Stimulated activated CD8-positive, alpha-beta memory T cell treated with anti-CD3 and anti-CD28 coated beads, Interleukin-4, amount 100 ng/mL, for 1 hour (primary cell): Measurements from ENCODE around the gene MRPL37.
"Not testable (repeated sequence)": the region's sequence is repeated elsewhere in the genome, so short reads cannot be mapped to it uniquely, and the experiment has no call there.

Experiments
- DNase-seq, 2 donors: peaks; one replicate each; pipeline ENCODE4 v3.0.0-alpha.2; 2020; ENCODE audit warnings: low read depth in 2 of 2, low spot score in 1 of 2

Gene MRPL37

GRCh38 chr1:54218883-54219687 is 19.1 kb downstream of the MRPL37 start:
- DNase-seq = no peak

DNA sequence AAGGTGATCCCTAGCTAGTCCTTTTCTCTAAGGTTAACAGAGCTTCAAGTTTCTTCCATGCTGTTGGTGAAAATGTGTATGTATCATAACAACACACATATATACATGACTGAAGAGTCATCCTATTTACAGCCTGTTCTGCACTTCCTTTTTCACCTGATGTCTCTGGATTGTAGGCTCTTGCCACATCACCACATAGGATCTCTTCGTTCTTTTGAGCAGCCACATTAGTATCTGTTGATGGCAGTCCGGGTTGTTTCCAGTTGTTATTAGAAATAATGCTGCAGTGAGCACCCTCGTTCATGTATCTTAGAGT is 19.7 kb downstream of the MRPL37 start:
- DNase-seq = no peak

- DNase-seq = no peak
Measured at GRCh38 chr1:54220004-54220811, 20.2 kb downstream of the MRPL37 start.

DNA sequence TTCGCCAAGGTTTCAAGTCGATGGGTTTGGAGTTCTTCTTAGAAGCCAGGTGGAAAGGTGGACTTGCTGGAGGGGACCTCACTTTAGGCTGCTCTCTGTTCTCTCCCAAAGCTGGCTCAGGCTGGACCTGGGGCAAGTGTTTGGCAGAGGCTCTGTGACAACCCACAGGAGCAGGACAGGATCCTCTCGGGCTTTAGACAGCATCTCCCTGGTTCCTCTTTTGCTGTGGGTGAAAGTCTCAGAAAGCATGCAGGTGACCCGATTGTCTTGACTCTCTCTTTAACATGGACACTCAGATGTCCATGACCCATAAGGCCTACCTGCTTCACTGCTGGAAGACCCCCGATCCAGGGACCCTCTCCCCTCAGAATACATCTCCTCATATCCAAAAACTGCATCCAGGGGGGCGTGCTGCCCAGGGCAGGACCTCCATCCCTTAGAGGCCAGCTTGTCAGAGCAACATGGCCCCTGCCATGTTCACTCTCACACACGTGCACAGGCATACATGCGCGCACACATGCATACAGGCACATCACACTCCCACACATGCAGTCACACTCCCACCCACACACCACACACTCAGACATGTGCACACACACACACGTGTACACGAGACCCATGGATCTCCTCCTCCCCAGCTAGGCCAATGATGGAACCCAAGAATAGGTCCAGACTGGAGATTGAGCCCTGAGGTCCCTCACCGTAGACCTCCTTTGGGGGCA is 21.3 kb downstream of the MRPL37 start:
- DNase-seq = no peak

- DNase-seq = no peak
Measured at GRCh38 chr1:54221867-54222484, 22.0 kb downstream of the MRPL37 start.

GRCh38 chr1:54222711-54223110 is 22.7 kb downstream of the MRPL37 start:
- DNase-seq = no peak

- no peak for DNase-seq
Measured at GRCh38 chr1:54223441-54224202, 23.7 kb downstream of the MRPL37 start.

DNA sequence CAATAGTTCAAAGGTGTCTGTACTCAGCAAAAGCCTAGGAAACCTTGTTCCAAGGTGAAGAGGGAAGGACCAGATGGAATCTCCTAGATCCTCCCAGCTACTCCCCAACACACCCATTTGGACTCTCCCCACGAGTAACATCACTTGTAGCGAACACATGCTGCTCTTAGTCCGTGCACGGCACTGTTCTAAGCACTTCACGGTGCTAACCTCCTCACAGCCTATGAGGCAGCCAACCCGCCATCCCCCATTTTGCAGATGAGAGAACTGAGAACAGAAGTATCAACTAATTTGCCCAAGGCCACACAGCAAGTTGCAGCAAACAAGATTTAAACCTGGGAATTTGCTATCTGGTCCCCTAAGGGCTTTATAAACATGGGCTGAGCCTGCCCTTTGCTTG is 24.3 kb downstream of the MRPL37 start:
- no peak for DNase-seq

DNA sequence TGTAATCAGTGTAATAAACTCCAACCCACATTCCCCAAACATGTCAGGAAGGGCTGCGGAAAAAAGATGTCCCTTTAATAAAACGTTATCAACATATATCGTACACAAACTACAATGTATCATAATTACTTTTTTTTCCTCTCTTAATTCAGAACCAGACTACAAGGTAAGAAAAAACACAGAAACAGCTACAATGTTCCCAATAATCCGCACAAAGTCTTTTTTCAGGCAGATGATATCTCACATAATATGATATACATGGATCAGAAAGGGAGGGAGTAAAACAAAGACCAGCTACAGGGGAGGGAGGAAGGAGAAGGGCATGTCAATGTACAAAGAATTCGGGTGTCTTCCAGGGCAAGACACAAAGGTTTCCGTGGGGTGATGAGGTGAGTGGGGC is 25.4 kb downstream of the MRPL37 start:
- DNase-seq = no peak

- no peak for DNase-seq
Measured at GRCh38 chr1:54225986-54226559, 26.1 kb downstream of the MRPL37 start.

DNA sequence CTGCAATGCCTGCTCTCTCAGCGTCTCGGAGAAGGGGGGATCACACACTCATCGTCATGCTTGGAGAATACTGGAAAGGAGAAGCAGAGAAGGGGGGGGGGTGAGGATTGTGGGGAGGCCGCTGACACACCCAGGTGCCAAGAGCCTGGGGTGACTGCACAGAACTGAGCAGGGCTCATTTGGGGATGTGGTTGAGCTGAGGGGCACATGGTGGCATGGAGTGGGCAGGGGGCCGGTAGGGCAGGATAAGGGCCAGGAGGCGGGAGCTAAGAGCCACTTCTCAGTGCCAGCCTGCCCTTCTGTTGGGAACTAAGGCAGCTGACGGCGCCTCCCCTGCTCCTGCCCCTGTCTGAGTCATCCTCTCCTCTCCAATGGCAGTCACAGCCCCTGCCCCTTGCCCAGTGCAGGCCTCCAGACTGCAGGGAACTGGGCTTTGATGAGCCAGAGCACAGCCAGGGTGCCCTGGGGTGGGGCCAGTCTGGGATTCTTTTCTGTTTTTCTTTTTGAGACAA is 27.2 kb downstream of the MRPL37 start:
- no peak for DNase-seq

DNA sequence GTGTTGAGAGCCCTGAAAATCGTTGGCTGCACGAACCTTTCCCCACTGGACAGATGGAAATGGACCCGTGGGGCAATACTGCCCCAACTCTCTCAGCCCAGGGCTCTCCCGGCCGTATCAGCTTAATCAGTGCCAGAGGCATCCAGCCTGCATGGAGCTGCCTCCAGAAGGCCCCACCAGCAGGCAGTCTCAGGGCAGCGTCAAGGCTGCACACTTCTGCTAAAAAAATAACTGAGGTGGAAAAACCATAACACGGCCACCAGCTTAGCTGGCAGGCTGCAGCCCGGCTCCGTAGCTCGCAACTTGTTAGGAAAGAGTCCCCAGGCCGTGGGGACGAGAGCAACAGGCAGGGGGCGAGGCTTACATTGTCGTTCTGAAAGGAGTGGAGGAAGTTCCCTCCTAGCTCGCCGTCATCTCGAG is 27.9 kb downstream of the MRPL37 start:
- DNase-seq = no peak

DNA sequence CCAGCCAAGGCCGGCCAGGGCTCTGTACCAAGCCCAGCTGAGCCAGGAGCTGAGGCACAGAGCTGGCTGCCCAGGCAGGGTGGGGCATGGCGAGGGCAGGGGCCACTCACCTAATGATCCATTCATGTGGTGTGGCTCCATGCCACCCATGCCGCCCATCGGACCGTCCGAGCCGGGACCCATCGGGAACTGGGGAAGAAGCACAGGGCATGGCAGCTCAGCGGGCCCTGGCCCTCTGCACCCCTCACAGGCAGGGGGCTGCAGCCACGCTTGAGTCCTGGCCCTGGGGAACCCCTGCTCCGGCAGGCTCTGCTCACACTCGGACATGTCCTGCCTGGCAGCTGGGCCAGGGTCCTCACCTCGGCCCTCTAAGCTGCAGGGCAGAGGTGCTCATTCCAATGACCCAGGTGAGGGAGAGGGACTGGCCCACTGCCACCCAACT is 28.7 kb downstream of the MRPL37 start:
- DNase-seq = no peak

DNA sequence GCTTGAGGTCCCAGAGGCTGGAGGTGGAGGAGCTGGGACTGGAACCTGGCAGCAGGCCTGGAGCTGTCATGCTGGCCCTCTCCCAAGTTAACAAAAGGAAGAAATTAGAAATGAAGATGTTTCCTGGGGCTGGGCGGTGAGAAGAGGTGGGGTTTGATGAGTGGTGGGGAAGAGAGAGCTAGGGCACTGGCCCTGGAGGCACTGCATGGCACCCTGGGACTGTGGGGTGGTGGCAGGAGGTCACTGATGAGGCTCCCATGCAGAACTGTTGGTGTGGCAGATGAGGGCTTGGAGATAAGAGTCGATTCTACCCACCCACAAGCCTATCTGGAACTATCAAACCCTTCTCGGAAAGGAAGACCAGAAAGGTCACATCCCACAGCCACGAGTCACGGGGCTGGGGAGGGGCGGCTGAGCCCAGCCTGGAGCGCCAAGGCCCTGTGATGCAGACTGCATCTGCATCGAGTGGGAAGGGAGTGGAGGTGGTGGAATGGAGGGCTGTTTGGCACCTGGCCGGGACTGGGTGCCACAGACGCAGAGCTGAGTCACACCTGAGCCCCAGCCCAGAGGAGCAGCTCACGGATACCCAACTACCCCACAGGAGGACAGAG is 29.4 kb downstream of the MRPL37 start:
- no peak for DNase-seq

GRCh38 chr1:54230507-54231339 is 30.8 kb downstream of the MRPL37 start:
- no peak for DNase-seq

DNA sequence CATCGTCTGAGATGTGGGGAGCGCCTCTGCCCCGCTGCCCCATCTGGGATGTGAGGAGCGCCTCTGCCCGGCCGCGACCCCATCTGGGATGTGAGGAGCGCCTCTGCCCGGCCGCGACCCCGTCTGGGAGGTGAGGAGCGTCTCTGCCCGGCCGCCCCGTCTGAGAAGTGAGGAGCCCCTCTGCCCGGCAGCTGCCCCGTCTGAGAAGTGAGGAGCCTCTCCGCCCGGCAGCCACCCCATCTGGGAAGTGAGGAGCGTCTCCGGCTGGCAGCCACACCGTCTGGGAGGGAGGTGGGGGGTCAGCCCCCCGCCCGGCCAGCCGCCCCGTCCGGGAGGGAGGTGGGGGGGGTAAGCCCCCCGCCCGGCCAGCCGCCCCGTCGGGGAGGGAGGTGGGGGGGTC is 33.2 kb downstream of the MRPL37 start:
- not testable (repeated sequence) for DNase-seq

- no peak for DNase-seq
Measured at GRCh38 chr1:54234284-54234683, 34.3 kb downstream of the MRPL37 start.

- DNase-seq = no peak
Measured at GRCh38 chr1:54237586-54237985, 37.6 kb downstream of the MRPL37 start.
